Activated CD4-positive, alpha-beta T cell treated with anti-CD3 and anti-CD28 coated beads for 1 hour (primary cell): ENCODE measurements around the gene MDM4.
"Not testable (repeated sequence)": the region's sequence is repeated elsewhere in the genome, so short reads cannot be mapped to it uniquely, and the experiment has no call there.

Experiments used
- DNase-seq: peaks from one replicate; pipeline ENCODE4 v3.0.0-alpha.2; 2020

Gene MDM4

DNA sequence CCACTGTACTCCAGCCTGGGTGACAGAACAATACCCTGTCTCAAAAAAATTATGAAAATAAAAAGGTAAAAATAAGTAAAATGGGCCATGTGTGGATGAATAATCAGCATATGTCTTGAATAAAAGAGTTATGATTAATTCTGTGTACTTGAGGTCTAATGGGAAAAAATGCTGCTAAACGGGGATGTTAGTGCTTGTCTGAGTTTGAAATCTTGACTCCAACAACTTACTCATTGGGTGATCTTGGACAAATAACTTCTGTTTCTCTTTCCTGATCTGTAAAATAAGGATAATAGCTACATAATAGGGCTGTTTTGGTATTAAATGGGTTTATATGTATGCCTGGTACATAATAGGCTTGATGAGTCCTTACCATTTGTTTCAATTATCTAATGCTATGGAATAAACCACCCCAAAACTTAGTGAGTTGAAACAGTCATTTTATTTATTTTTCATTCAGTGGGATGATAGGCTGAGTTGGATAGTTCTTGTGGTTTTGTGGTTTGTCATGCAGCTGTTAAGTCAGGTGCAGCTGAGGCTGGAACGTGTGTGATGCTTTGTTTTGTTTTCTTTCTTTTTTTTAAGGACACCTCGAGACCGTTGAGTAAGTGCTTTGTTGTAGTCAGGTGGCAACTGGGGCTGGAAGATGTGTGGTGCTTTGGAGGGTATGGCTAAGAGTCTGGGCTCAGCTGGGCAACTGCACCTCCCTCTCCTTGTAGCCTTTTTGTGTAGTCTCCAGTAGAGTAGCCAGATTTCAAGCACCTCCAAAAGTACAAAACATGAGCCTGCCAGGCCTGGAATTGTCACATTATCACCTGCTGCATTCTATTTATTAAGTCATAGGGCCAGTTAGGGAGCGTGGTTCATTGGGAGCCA, 4.9 kb downstream of the MDM4 start:
- peak; percentile 49 for DNase-seq

DNA sequence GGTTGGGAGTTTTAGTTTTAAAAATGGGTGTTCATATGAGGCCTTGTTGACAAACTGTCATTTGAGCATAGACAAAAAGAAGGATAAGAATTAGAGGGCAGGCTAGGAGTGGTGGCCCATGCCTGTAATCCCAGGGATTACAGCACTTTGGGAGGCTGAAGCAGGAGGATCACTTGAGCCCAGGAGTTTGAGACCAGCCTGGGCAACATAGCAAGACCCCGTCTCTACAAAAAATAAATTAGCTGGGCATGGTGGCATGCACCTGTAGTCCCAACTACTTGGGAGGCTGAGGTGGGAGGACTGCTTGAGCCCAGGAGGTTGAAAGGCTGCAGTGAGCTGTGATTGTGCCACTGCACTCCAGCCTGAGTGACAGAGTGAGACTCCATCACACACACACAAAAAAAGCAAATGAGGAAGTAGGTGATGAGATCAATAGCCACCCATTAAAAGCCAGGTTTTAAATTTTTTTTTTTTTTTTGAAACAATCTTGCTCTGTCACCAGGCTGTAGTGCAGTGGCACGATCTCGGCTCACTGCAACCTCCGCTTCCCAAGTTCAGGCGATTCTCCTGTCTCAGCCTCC, 5.8 kb downstream of the MDM4 start:
- not testable (repeated sequence) for DNase-seq

- DNase-seq: no peak
Observed at GRCh38 chr1:204523605-204524215, 7.5 kb downstream of the MDM4 start.

- DNase-seq: no peak
Observed at GRCh38 chr1:204524986-204525385, 8.8 kb downstream of the MDM4 start.

GRCh38 chr1:204528241-204528640, 12.0 kb downstream of the MDM4 start:
- no peak for DNase-seq

- no peak for DNase-seq
Observed at GRCh38 chr1:204528677-204529076, 12.5 kb downstream of the MDM4 start.

GRCh38 chr1:204529371-204529895, 13.2 kb downstream of the MDM4 start:
- DNase-seq: no peak

- DNase-seq: no peak
Observed at GRCh38 chr1:204530932-204531331, 14.7 kb downstream of the MDM4 start.

DNA sequence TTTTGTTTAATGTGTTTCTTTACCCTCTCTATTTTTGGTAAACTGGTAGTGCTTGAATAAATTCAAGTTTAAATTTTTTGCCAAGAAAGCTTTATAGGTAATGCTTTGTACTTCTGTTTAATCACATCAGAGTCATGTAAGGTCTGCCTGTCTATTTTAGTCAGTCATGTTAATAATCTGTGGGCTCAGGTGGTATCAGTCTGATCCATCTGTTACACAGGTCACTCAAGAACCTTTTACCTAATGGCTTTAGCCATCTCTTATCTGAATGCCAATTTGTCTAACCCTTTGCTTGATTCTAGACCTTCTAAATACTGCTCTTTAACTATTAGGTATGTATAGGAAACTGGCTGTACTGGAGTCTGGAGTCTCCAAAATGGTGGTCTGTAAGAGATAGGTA, 16.6 kb downstream of the MDM4 start:
- no peak for DNase-seq

- DNase-seq: no peak
Observed at GRCh38 chr1:204541626-204542025, 25.4 kb downstream of the MDM4 start.

DNA sequence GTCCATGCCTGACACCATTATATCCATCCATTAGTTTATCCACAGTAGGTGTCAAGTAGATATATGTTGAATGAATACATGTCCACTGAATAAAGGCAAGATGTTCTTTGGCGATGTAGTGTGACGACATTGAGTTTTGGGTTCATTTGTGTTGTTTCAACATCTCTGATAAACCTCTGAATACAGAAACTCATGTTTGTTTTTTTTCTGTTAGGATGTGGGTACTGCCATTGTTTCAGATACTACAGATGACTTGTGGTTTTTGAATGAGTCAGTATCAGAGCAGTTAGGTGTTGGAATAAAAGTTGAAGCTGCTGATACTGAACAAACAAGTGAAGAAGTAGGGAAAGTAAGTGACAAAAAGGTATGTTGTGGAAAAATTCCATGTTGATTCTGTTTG, 28.1 kb downstream of the MDM4 start:
- no peak for DNase-seq

DNA sequence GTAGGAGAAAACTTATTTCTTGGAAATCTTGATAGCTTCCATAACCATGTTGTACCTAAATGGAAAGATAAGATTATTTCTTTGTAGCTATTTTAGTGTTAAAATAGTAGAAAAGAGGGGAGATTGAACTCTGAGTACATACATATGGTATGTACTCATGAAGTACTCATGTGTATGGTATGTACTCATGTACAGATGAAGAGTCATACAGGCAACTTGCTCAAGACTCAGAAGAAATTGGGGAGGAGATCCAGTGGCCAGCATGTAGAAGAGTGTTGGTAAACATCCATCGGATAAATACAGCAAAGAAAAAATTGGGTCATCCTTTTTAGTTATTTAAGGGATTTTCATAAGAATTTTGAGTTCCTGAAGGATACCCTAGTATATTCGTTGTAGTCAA, 29.0 kb downstream of the MDM4 start:
- no peak for DNase-seq

- no peak for DNase-seq
Observed at GRCh38 chr1:204545881-204546280, 29.7 kb downstream of the MDM4 start.

DNA sequence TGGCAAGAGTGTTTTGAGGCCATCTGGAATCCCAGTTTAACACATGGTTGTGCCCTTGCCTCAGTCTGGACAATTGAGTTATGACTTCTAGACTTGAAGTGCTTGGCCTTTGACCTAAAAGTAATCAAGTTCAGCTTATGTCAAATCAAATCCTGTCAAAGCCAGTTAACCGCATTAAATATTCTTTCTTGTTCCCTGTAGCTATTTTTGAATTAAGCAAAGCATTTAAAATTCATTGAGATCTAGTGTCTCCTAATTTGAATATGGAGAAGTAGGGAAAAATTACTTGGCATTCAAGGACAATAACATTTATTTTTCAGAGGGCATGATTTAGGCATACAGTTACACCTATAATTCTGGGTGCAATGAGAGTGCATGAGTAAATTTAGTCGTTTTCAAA, 32.1 kb downstream of the MDM4 start:
- DNase-seq: no peak

DNA sequence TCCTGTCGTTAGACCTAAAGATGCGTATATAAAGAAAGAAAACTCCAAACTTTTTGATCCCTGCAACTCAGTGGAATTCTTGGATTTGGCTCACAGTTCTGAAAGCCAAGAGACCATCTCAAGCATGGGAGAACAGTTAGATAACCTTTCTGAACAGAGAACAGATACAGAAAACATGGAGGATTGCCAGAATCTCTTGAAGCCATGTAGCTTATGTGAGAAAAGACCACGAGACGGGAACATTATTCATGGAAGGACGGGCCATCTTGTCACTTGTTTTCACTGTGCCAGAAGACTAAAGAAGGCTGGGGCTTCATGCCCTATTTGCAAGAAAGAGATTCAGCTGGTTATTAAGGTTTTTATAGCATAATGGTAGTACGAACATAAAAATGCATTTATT, 33.1 kb downstream of the MDM4 start:
- DNase-seq: no peak

DNA sequence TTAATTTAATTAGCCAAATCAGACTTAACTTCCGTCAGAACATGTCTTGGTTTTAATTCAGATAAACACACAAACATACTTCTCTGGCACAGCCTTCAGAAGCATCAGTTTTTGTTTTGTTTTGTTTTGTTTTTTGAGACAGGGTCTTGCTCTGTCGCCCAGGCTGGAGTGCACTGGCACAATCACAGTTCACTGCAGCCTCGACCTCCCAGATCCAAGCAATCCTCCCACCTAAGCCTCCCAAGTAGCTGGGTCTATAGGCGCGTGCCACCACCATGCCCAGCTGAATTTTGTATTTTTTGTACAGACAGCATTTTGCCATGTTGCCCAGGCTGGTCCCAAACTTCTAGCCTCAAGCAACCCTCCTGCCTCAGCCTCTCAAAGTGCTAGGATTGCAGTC, 34.7 kb downstream of the MDM4 start:
- DNase-seq: no peak

- DNase-seq: no peak
Observed at GRCh38 chr1:204556458-204557052, 40.3 kb downstream of the MDM4 start.

GRCh38 chr1:204558467-204558866, 42.3 kb downstream of the MDM4 start:
- DNase-seq: no peak

DNA sequence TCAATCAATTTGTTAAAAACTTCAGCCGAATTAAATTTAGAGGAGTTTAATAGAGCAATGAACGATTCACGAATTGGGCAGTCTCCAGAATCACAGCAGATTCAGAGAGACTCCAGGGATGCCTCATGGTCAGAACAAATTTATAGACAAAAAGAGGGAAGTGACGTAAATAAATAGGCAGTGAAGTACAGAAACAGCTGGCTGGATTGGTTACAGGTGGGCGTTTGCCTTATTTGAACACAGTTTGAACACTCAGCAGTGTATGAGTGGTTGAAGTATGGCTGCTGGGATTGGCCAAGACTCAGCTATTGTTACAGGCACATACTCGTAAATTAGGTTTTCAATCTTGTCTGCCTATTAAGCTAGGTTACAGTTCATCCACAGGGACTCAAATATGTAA, 43.8 kb downstream of the MDM4 start:
- not testable (repeated sequence) for DNase-seq

GRCh38 chr1:204560590-204561150, 44.5 kb downstream of the MDM4 start:
- no peak for DNase-seq

- DNase-seq: no peak
Observed at GRCh38 chr1:204562075-204562990, 46.1 kb downstream of the MDM4 start.

DNA sequence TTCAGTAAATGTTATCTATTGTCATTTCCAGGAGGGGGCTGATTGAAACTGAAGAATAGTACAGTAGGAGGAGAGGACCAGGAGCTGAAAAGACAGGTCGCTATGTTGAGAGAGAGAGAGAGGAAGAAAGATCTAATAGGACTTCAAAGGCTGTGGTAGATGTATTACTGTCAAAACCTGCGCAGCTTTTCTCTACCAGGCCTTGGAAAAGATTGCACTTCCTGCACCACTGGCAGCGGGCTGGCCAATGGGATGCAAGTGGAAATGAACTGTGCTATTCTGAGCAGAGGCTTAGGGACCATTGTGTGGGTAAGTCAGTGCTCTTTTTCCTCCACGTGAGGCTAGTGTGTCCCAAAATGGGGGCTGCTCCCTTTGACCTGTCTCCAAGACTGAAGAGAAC, 47.1 kb downstream of the MDM4 start:
- DNase-seq: no peak
